PC-9 (cell line): Measurements from ENCODE around the gene LRG1. TPM values are rescaled to one million over a fixed set of nuclear protein-coding genes. Genes with fewer than 3 reads are reported as not detected.

Experiments used
- BruUV-seq: library from RNA; stranded (reverse); fragments of 400-500 nt; replicated peaks from 2 replicates; lab custom pipeline; 2021; lab: Mats Ljungman, UMichigan
- CTCF ChIA-PET: fragments of 300-600 bp; sonication (Branson Sonifier 250); formaldehyde crosslinking; loops from one replicate; lab custom pipeline; 2022; ENCODE audit warnings: antibody characterized with exemption; lab: Charles Lee
- POLR2A ChIA-PET: fragments of 300-600 bp; sonication (Branson Sonifier 250); formaldehyde crosslinking; loops from one replicate; lab custom pipeline; 2022; ENCODE audit warnings: antibody characterized with exemption; ENCODE audit not compliant: unreplicated experiment; lab: Charles Lee
- DNase-seq, 2 experiments: peaks; one replicate each; pipeline versions ENCODE4 v3.0.0 to v3.0.0-alpha.2; 2015 to 2022; ENCODE audit warnings: mixed read lengths in 1 of 2
- H2AFZ ChIP-seq: fragments of 200-600 bp; sonication (generic); 2 replicates; pipeline ENCODE4 v1.8.1; 2017; ENCODE audit warnings: antibody characterized with exemption
- H3F3A ChIP-seq: fragments of 200-600 bp; sonication (generic); 2 replicates; pipeline ENCODE4 v1.8.1; 2017; ENCODE audit warnings: antibody characterized with exemption, mild to moderate bottlenecking, low read depth; ENCODE audit not compliant: insufficient read depth
- H3K27ac ChIP-seq: fragments of 200-600 bp; sonication (generic); 2 replicates; pipeline ENCODE4 v1.6.1; 2016; ENCODE audit warnings: mixed run types
- H3K27me3 ChIP-seq: fragments of 200-600 bp; sonication (generic); 2 replicates; pipeline ENCODE4 v1.6.1; 2016; ENCODE audit warnings: low read depth, mixed run types; ENCODE audit not compliant: insufficient read depth
- H3K36me3 ChIP-seq: fragments of 200-600 bp; sonication (generic); 2 replicates; pipeline ENCODE4 v1.6.1; 2016; ENCODE audit warnings: low read depth, mixed run types
- H3K4me1 ChIP-seq: fragments of 200-600 bp; sonication (generic); replicated peaks from 2 replicates; pipeline ENCODE4 v1.6.1; 2016; ENCODE audit warnings: mixed run types; ENCODE audit not compliant: insufficient read depth
- H3K4me2 ChIP-seq: fragments of 200-600 bp; sonication (generic); 2 replicates; pipeline ENCODE4 v1.6.1; 2017; ENCODE audit warnings: mixed run types
- H3K4me3 ChIP-seq: fragments of 200-600 bp; sonication (generic); 2 replicates; pipeline ENCODE4 v1.6.1; 2016; ENCODE audit warnings: mixed run types
- H3K79me2 ChIP-seq: fragments of 200-600 bp; sonication (generic); 2 replicates; pipeline ENCODE4 v1.6.1; 2017; ENCODE audit warnings: low read depth, mixed run types
- H3K9me2 ChIP-seq: fragments of 200-600 bp; sonication (generic); 2 replicates; pipeline ENCODE4 v1.8.1; 2017; ENCODE audit warnings: mild to moderate bottlenecking; ENCODE audit not compliant: insufficient read depth
- H3K9me3 ChIP-seq: fragments of 200-600 bp; sonication (generic); 2 replicates; pipeline ENCODE4 v1.8.1; 2016; ENCODE audit warnings: low read depth; ENCODE audit not compliant: insufficient read depth
- H4K20me1 ChIP-seq: fragments of 200-600 bp; sonication (generic); 2 replicates; pipeline ENCODE4 v1.8.1; 2017; ENCODE audit not compliant: insufficient read depth
- EZH2 ChIP-seq: fragments of 200-600 bp; sonication (generic); IDR thresholded peaks from 2 replicates; pipeline ENCODE4 v1.8.0; 2017; ENCODE audit warnings: antibody characterized with exemption, low read depth
- intact Hi-C: fragments of 100-400 bp; cut with micrococcal nuclease; formaldehyde crosslinking; loops from one replicate; pipeline ENCODE4 v1.10.0; 2022; ENCODE audit not compliant: unreplicated experiment
- total RNA-seq: library from RNA; stranded (reverse); gene quantifications from 2 replicates; pipeline ENCODE4 v1.2.3, GENCODE V29; 2021
- TF ChIP-seq, protein P1 (sequence below): fragments of 200-600 bp; sonication (generic); conservative IDR thresholded peaks from 2 replicates; pipeline ENCODE4 v1.6.1; 2017; ENCODE audit warnings: mixed run types, antibody characterized with exemption, mild to moderate bottlenecking, moderate library complexity

Gene LRG1
- total RNA-seq, 1 experiment from 2014 or later, result 25.6 TPM

DNA sequence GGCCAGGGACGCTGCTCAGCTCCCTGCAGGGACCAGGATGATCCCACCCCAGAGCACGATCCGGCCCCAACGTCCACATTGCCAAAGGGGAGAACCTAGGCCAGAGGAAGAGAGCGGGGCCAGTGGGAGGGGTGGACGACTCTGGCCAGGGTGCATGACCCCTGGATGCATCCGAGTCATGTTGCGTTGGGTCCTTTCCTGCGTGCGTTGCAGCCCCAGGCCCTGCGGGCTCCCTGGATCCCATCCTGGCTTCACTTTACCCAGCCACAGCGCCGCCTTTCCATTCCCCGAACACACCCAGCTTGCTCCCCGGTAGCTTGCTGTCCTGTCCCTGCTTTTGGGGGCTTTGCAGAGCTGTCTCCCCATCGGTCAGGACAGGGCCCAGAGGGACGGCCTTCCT, 32.0 kb downstream of the LRG1 start:
- Histone ChIP-seq H3K27me3 (no peaks in the 10 kb centered on the region), H3K4me1 (no peaks in the 10 kb centered on the region), H3K36me3 (no peaks in the 10 kb centered on the region), H3K4me2 (no peak overlapping the region), H3F3A (no peaks in the 10 kb centered on the region), H3K79me2 (no peaks in the 10 kb centered on the region), H4K20me1 (no peaks in the 10 kb centered on the region), H2AFZ (no peak overlapping the region), H3K9me3 (no peaks in the 10 kb centered on the region), H3K9me2 (no peaks in the 10 kb centered on the region), H3K27ac (no peak overlapping the region), H3K4me3 (no peak overlapping the region)
- no TSS peak for BruUV-seq
- CTCF ChIA-PET, result no interaction called here
- intact Hi-C loops, result no loop called here
- TF ChIP-seq EZH2, result no peak
- TF ChIP-seq, protein P1, sequence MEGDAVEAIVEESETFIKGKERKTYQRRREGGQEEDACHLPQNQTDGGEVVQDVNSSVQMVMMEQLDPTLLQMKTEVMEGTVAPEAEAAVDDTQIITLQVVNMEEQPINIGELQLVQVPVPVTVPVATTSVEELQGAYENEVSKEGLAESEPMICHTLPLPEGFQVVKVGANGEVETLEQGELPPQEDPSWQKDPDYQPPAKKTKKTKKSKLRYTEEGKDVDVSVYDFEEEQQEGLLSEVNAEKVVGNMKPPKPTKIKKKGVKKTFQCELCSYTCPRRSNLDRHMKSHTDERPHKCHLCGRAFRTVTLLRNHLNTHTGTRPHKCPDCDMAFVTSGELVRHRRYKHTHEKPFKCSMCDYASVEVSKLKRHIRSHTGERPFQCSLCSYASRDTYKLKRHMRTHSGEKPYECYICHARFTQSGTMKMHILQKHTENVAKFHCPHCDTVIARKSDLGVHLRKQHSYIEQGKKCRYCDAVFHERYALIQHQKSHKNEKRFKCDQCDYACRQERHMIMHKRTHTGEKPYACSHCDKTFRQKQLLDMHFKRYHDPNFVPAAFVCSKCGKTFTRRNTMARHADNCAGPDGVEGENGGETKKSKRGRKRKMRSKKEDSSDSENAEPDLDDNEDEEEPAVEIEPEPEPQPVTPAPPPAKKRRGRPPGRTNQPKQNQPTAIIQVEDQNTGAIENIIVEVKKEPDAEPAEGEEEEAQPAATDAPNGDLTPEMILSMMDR, result no peak
- DNase-seq, result no peak
- POLR2A ChIA-PET, result no interaction called here

DNA sequence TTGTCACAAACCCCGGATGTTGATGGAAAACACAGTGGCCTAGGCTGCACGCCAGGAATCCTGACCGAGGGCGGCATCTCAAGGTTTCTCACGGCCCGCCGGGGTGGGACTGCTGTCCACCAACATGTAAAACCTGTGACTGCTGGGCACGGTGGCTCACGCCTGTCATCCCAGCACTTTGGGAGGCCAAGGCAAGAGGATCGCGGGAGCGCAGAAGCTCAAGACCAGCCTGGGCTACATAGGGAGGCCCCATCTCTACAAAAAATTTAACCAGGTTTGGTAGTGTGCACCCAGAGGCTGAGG, 32.7 kb downstream of the LRG1 start:
- intact Hi-C loops, result no loop called here
- Histone ChIP-seq H3K4me1 (no peaks in the 10 kb centered on the region), H3K4me3 (no peak overlapping the region), H3K27me3 (no peaks in the 10 kb centered on the region), H3K9me2 (no peaks in the 10 kb centered on the region), H3K36me3 (no peaks in the 10 kb centered on the region), H3K79me2 (no peaks in the 10 kb centered on the region), H3F3A (no peaks in the 10 kb centered on the region), H2AFZ (no peak overlapping the region), H4K20me1 (no peaks in the 10 kb centered on the region), H3K4me2 (no peak overlapping the region), H3K9me3 (no peaks in the 10 kb centered on the region), H3K27ac (no peak overlapping the region)
- TF ChIP-seq, protein P1, result no peak
- TF ChIP-seq EZH2, result no peak
- CTCF ChIA-PET, result no interaction called here
- no TSS peak for BruUV-seq
- no peak for DNase-seq
- POLR2A ChIA-PET, result no interaction called here

DNA sequence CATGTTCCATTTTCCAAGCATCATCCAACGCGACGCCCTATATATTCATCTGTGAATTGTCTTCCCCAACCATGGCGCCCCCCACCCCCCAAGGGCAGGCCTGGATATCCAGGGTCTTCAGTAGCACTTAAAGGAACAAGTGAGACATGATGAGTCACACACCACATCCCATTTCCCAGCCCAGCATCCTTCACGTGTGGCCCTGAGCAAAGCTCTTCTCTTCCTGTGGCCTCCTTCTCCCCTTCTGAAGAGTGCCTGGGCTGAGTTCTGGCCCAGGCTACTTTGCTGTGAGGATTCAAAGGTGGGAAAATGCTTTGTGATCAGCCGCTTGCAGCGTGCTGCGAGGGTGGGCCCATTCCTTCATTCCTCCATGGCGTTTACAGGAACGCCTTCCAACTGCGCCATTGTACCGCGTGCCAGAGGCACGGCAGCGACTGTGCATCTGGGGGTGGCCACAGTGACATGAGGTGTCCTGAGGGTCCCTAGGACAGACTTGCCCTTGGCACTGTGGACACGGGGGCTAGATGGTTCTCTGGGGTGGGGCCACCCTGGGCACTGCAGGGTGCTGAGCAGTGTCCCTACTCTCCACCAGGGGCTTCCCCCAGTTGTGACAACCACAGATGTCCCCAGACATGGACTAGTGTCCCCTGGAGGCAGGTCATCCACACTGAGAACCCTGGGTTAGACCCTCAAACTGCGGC, 33.2 kb downstream of the LRG1 start:
- CTCF ChIA-PET, result no interaction called here
- no peaks in the 10 kb centered on the region for H3K79me2 ChIP-seq
- intact Hi-C loops, result no loop called here
- H3K4me2 ChIP-seq, result no peak overlapping the region
- no peak overlapping the region for H3K4me3 ChIP-seq
- no peaks in the 10 kb centered on the region for H3K9me3 ChIP-seq
- no peaks in the 10 kb centered on the region for H3K27me3 ChIP-seq
- H2AFZ ChIP-seq, result no peak overlapping the region
- no peaks in the 10 kb centered on the region for H4K20me1 ChIP-seq
- no peaks in the 10 kb centered on the region for H3F3A ChIP-seq
- no peaks in the 10 kb centered on the region for H3K4me1 ChIP-seq
- TF ChIP-seq, protein P1, result no peak
- TF ChIP-seq EZH2, result no peak
- H3K9me2 ChIP-seq, result no peaks in the 10 kb centered on the region
- no peaks in the 10 kb centered on the region for H3K36me3 ChIP-seq
- no peak for DNase-seq
- POLR2A ChIA-PET, result no interaction called here
- BruUV-seq, result no TSS peak
- no peak overlapping the region for H3K27ac ChIP-seq
